Epithelial cell of alveolus of lung (primary cell): ENCODE results near the gene GPR87. TPM values are rescaled to one million over a fixed set of nuclear protein-coding genes. Genes with fewer than 3 reads are reported as not detected.

ENCODE experiments used
- total RNA-seq: library from RNA; depleted of rRNA; stranded (reverse); fragments of >200 nt; gene quantifications from 2 replicates; pipeline ENCODE4 v1.2.1, GENCODE V29; 2015

The GPR87 gene
- total RNA-seq: 2.8 TPM in 1 of 2 replicates, not detected in the other

GRCh38 chr3:151316267-151316991 is at the start of gene GPR87:
Gene GPR87 (minus strand): TSS chr3:151316820. CDS start chr3:151300100, 16,720 bp downstream.

GRCh38 chr3:151329363-151329762 is 12.7 kb upstream of the GPR87 start, which contains the start of gene P2RY13:
Gene P2RY13 (minus strand): TSS chr3:151329549. CDS start chr3:151329528, 21 bp downstream.

GRCh38 chr3:151278230-151278629 is 38.4 kb downstream of the GPR87 start, which contains the start of gene P2RY14:
Gene P2RY14 (minus strand): TSS chr3:151278542. CDS start chr3:151214316, 64,226 bp downstream.

Other genes starting within 250 kb of the GPR87 start
- gene MED12L, start 231.2 kb downstream of the GPR87 start, total RNA-seq: 0.80 and 3.2 TPM in 2 replicates
- not detected in 2 replicates for gene GPR171, start 113.6 kb downstream of the GPR87 start, total RNA-seq
- gene P2RY14, start 38.3 kb downstream of the GPR87 start, total RNA-seq: not detected in 2 replicates
- gene P2RY13, start 12.7 kb upstream of the GPR87 start, total RNA-seq: not detected in 2 replicates
- gene P2RY12, start 67.9 kb upstream of the GPR87 start, total RNA-seq: not detected in 2 replicates
- 1.6 and 3.7 TPM in 2 replicates for gene IGSF10, start 144.2 kb upstream of the GPR87 start, total RNA-seq